ENCODE measurements around the gene EDIL3. TPM values are rescaled to one million over a fixed set of nuclear protein-coding genes. Genes with fewer than 3 reads are reported as not detected.

Gene EDIL3
- total and polyA plus RNA-seq, 9 of the 15 experiments (the other 6 are each of a cell fraction or from before 2014, with no cell fraction given): 0.09 TPM; not detected in 8

DNA sequence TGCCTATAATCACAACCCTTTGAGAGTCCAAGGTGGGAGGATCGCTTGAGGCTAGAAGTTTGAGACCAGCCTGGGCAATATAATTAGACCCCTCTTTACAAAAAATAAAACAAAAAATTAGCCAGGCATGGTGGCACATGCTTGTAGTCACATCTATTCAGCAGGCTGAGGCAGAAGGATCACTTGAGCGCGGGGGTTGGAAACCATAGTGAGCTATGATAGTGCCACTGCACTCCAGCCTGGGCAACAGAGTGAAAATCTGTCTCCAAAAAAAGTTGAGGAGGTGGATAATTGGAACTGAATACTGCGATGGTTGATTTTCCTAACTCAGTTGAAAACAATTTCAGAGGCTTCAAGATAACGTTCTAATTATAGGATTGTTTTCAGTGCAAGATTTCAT is 52.6 kb downstream of the EDIL3 start:
- CTCF ChIA-PET (ENCODE audit: low intra/inter-chr PET ratio): no interaction called here
- in situ Hi-C loops (cut with MboI): no loop called here
- no peaks in the 10 kb centered on the region for H4K20me1 ChIP-seq (replicated peaks; ENCODE audit: control insufficient read depth, insufficient read depth, low read length)
- no peak for FAIRE-seq
- H3K9me3 ChIP-seq (replicated peaks; ENCODE audit: control insufficient read depth, insufficient read depth, low read depth, low read length): no peaks in the 10 kb centered on the region
- BruUV-seq (replicated peaks): no TSS peak
- H3K79me2 ChIP-seq (ENCODE audit: control insufficient read depth, insufficient read depth, low read length): no peaks in the 10 kb centered on the region
- no peak for ATAC-seq
- no peak for DNase-seq (ENCODE audit: extremely low read depth in 1 of 4, low spot score in 3 of 4)
- intact Hi-C loops (cut with micrococcal nuclease): no loop called here
- no peaks in the 10 kb centered on the region for H3K4me1 ChIP-seq (replicated peaks in 1 of 2; ENCODE audit: control insufficient read depth in 2 of 2, insufficient read depth in 2 of 2, low read length in 2 of 2)
- H3K27me3 ChIP-seq (ENCODE audit: control insufficient read depth in 2 of 2, insufficient read depth in 2 of 2, low read length in 2 of 2): no peaks in the 10 kb centered on the region
- H2AFZ ChIP-seq (ENCODE audit: low read depth, low read length): no peak overlapping the region
- H3K4me2 ChIP-seq (ENCODE audit: insufficient read depth, low read length): no peak overlapping the region
- POLR2A ChIA-PET: no interaction called here
- TF ChIP-seq MIER1 (IDR thresholded peaks at IDR 0.05; ENCODE audit: low read depth) (no peak), ARID2 (IDR thresholded peaks at IDR 0.05) (no peak), POLR2B (IDR thresholded peaks at IDR 0.05; ENCODE audit: low read depth, partially characterized antibody) (no peak), KLF10 (CRISPR knock-in tag; IDR thresholded peaks at IDR 0.05) (no peak), RB1 (IDR thresholded peaks at IDR 0.05; ENCODE audit: low read depth) (no peak), U2AF2 (optimal IDR thresholded peaks at IDR 0.05; ENCODE audit: low read depth, low read length) (no peak), BHLHE40 (IDR thresholded peaks at IDR 0.05; ENCODE audit: low read length) (no peak), FUS (optimal IDR thresholded peaks at IDR 0.05; ENCODE audit: low read depth, low read length) (no peak), RAD51 (IDR thresholded peaks at IDR 0.05; ENCODE audit: borderline replicate concordance, low read depth) (no peak), NFIC (IDR thresholded peaks at IDR 0.05) (no peak), TCF7L2 (IDR thresholded peaks at IDR 0.05; ENCODE audit: low read depth, low read length) (no peak), SREBF1 (IDR thresholded peaks at IDR 0.05; ENCODE audit: borderline replicate concordance, low read depth, low read length) (no peak)
- TF ChIP-seq, protein P1, sequence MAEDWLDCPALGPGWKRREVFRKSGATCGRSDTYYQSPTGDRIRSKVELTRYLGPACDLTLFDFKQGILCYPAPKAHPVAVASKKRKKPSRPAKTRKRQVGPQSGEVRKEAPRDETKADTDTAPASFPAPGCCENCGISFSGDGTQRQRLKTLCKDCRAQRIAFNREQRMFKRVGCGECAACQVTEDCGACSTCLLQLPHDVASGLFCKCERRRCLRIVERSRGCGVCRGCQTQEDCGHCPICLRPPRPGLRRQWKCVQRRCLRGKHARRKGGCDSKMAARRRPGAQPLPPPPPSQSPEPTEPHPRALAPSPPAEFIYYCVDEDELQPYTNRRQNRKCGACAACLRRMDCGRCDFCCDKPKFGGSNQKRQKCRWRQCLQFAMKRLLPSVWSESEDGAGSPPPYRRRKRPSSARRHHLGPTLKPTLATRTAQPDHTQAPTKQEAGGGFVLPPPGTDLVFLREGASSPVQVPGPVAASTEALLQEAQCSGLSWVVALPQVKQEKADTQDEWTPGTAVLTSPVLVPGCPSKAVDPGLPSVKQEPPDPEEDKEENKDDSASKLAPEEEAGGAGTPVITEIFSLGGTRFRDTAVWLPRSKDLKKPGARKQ (CRISPR knock-in tag; IDR thresholded peaks at IDR 0.05): no peak
- TF ChIP-seq, protein P2, sequence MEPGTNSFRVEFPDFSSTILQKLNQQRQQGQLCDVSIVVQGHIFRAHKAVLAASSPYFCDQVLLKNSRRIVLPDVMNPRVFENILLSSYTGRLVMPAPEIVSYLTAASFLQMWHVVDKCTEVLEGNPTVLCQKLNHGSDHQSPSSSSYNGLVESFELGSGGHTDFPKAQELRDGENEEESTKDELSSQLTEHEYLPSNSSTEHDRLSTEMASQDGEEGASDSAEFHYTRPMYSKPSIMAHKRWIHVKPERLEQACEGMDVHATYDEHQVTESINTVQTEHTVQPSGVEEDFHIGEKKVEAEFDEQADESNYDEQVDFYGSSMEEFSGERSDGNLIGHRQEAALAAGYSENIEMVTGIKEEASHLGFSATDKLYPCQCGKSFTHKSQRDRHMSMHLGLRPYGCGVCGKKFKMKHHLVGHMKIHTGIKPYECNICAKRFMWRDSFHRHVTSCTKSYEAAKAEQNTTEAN (CRISPR knock-in tag; IDR thresholded peaks at IDR 0.05): no peak
- TF ChIP-seq, protein P3, sequence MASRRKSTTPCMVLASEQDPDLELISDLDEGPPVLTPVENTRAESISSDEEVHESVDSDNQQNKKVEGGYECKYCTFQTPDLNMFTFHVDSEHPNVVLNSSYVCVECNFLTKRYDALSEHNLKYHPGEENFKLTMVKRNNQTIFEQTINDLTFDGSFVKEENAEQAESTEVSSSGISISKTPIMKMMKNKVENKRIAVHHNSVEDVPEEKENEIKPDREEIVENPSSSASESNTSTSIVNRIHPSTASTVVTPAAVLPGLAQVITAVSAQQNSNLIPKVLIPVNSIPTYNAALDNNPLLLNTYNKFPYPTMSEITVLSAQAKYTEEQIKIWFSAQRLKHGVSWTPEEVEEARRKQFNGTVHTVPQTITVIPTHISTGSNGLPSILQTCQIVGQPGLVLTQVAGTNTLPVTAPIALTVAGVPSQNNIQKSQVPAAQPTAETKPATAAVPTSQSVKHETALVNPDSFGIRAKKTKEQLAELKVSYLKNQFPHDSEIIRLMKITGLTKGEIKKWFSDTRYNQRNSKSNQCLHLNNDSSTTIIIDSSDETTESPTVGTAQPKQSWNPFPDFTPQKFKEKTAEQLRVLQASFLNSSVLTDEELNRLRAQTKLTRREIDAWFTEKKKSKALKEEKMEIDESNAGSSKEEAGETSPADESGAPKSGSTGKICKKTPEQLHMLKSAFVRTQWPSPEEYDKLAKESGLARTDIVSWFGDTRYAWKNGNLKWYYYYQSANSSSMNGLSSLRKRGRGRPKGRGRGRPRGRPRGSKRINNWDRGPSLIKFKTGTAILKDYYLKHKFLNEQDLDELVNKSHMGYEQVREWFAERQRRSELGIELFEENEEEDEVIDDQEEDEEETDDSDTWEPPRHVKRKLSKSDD (conservative IDR thresholded peaks at IDR 0.05; ENCODE audit: low read length): no peak
- H3K9ac ChIP-seq (ENCODE audit: insufficient read depth in 1 of 2, low read depth in 2 of 2, low read length in 2 of 2): no peak overlapping the region
- H3K9me1 ChIP-seq (ENCODE audit: control insufficient read depth, insufficient read depth, low read length): no peaks in the 10 kb centered on the region
- H3K36me3 ChIP-seq (ENCODE audit: control insufficient read depth, insufficient read depth, low read length): no peaks in the 10 kb centered on the region
- WGBS (ENCODE audit: insufficient coverage, low coverage, missing lambda C conversion rate): 0% methylated on average over 5 of the region's 5 CpGs
- H3K27ac ChIP-seq (ENCODE audit: extremely low read depth, low read depth, low read length): no peak overlapping the region
- H3K4me3 ChIP-seq: no peak overlapping the region

Measured in K562 (cell line).